Muscle of leg (tissue), 11 donors: ENCODE results near the gene MEF2C. TPM values are rescaled to one million over a fixed set of nuclear protein-coding genes. Genes with fewer than 3 reads are reported as not detected.
"Not testable (repeated sequence)": the region's sequence is repeated elsewhere in the genome, so short reads cannot be mapped to it uniquely, and the experiment has no call there.

ENCODE experiments used
- DNase-seq: peaks from one replicate; pipeline ENCODE4 v3.0.0; 2013
- H3K27ac ChIP-seq: one replicate; pipeline ENCODE4 v1.5.1; 2013; ENCODE audit warnings: mild to moderate bottlenecking, low read length, control low read depth
- H3K27me3 ChIP-seq: one replicate; pipeline ENCODE4 v1.6.1; 2013; ENCODE audit warnings: low read length; ENCODE audit not compliant: control insufficient read depth, insufficient read depth
- H3K36me3 ChIP-seq: one replicate; pipeline ENCODE4 v1.6.1; 2013; ENCODE audit warnings: low read length; ENCODE audit not compliant: control insufficient read depth, insufficient read depth
- H3K4me1 ChIP-seq: one replicate; pipeline ENCODE4 v1.6.1; 2013; ENCODE audit warnings: low read length; ENCODE audit not compliant: control insufficient read depth, insufficient read depth
- H3K4me3 ChIP-seq: one replicate; pipeline ENCODE4 v1.5.1; 2013; ENCODE audit warnings: low read length, control low read depth
- H3K9me3 ChIP-seq: replicated peaks from 2 replicates; pipeline ENCODE4 v1.6.1; 2013; ENCODE audit warnings: low read depth, low read length; ENCODE audit not compliant: control insufficient read depth
- whole genome bisulfite sequencing: methylation state at CpG from one replicate; pipeline ENCODE4 v1.1.5; 2013; ENCODE audit warnings: missing lambda C conversion rate; ENCODE audit not compliant: insufficient coverage; 5-methylcytosine and 5-hydroxymethylcytosine counted together
- polyA plus RNA-seq, 8 donors: library from polyadenylated mRNA; unstranded; fragments of 120-200 nt; gene quantifications; one replicate each; pipeline versions ENCODE4 v1.2.1 to v1.2.3, GENCODE V29; 2013; ENCODE audit warnings: inconsistent platforms in 1 of 8, low replicate concordance in 1 of 8; ENCODE audit not compliant: insufficient read length in 8 of 8, insufficient read depth in 1 of 8
- total RNA-seq: library from RNA; stranded (reverse); fragments of 120-200 nt; gene quantifications from one replicate; pipeline ENCODE4 v1.2.4, GENCODE V29; 2013

Gene MEF2C
- total and polyA plus RNA-seq, 9 donors = 440 to 987 (median 726) TPM

DNA sequence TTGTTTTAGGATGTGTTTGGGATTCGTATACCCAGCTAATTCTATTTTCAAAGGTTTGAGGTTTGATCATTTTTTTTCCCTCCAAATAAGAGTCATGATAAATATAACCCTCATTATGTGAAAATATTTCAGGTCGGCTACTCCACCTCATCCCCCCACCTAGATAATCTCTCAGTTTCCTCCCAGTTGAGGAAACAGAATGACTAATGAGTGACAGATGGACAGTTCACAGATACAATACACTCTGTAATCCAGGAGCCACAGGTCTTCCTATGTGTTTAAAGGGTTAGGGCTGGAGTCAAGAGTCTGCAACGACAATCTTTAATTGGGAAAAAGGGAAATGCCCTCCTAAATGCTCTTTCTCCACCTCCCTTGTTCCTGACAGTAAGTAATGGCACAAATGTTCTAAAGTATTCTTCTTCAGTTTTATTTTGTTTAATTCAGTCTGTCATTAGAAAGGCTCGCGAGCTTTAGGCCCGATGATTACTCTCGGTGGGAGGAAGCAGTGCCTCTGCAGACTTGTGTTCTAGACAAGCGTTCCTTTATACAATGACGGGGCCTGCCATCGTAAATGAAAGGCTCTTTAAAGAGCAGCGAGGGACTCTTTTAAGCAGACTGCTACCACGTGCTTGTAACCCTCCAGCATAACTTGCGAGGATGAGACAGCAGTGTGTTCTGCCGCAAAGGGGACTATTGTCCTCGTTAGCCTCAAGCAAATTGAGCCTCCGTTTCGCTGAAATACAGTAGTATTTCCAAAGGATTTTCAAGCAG, 69.0 kb downstream of the MEF2C start:
- Histone ChIP-seq H3K27me3 (no peaks in the 10 kb centered on the region), H3K4me1 (peaks cover 7% of the 10 kb centered on the region), H3K4me3 (no peak overlapping the region), H3K36me3 (peaks cover 6% of the 10 kb centered on the region), H3K27ac (peak overlapping the region; percentile 56), H3K9me3 (no peaks in the 10 kb centered on the region)
- whole genome bisulfite sequencing = 69% methylated on average over 9 of the region's 17 CpGs
- no peak for DNase-seq

DNA sequence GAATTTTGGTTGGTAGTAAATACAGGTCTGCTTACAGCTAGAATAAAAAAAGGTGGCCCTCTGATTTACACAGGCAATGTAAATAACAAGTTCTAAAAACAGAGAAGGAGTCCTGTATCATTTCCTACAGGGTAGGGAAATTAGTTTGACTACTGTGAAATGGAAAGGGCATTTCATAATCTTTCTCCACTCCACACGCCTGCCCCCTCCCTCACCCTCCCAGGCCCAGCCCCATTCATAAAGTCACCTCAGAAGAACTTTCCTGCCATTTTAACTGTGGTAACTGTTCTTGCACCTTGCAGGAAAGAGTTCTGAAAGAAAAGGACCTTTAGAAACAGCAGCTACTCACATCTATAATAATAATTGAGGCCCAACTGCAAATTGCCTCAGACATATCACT, 69.7 kb downstream of the MEF2C start:
- no CpG with 5 or more reads among the region's 1 CpG for WGBS

DNA sequence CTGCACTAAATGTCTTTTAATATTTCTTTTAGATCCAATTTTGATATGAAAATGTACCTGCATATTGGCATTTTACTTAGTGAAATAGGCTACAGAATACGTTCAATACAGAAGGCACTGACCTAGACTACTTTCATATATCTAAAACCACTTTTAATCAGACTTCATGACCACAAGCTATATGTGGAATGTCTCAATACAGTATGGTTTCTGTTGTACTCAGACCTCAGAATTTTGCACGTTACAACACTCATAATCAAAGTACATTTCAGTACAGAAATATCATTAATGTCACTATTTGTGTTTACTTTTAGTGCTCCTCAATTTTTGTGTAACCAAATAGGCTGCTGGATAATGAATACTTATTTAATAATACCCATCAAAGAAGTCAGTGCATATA, 74.8 kb downstream of the MEF2C start:
- WGBS = no CpG with 5 or more reads among the region's 2 CpGs

More for the DNA sequence above, 69.7 kb downstream of the MEF2C start:
- Histone ChIP-seq H3K36me3 (peaks cover 6% of the 10 kb centered on the region), H3K27me3 (no peaks in the 10 kb centered on the region), H3K9me3 (no peaks in the 10 kb centered on the region), H3K27ac (no peak overlapping the region), H3K4me1 (peaks cover 5% of the 10 kb centered on the region), H3K4me3 (no peak overlapping the region)
- DNase-seq = no peak

DNA sequence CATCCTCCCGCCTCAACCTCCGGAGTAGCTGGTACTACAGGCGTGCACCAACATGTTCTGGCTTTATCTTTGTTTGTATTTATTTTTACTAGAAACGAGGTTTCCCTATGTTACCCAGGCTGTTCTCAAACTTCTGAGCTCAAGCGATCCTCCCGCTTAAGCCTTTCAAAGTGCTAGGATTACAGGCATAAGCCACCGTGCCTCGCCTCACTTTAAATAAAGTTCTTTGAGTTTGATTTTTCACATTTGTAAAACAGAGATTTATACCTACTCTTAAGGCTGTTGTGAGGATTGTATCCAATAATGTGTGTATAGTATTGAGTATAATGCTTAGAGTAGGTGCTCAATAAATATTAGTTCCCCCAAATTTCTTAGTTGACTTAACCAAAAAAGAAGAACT, 75.7 kb downstream of the MEF2C start:
- no peaks in the 10 kb centered on the region for H3K27me3 ChIP-seq
- no peaks in the 10 kb centered on the region for H3K9me3 ChIP-seq
- H3K36me3 ChIP-seq = peaks cover 6% of the 10 kb centered on the region
- no peak overlapping the region for H3K27ac ChIP-seq
- no peak for DNase-seq
- WGBS = no CpG with 5 or more reads among the region's 8 CpGs
- no peak overlapping the region for H3K4me3 ChIP-seq
- H3K4me1 ChIP-seq = no peaks in the 10 kb centered on the region

More for the DNA sequence above, 74.8 kb downstream of the MEF2C start:
- H3K4me1 ChIP-seq = no peaks in the 10 kb centered on the region
- peaks cover 4% of the 10 kb centered on the region for H3K36me3 ChIP-seq
- no peak overlapping the region for H3K27ac ChIP-seq
- H3K27me3 ChIP-seq = no peaks in the 10 kb centered on the region
- DNase-seq = no peak
- no peak overlapping the region for H3K4me3 ChIP-seq
- H3K9me3 ChIP-seq = no peaks in the 10 kb centered on the region

DNA sequence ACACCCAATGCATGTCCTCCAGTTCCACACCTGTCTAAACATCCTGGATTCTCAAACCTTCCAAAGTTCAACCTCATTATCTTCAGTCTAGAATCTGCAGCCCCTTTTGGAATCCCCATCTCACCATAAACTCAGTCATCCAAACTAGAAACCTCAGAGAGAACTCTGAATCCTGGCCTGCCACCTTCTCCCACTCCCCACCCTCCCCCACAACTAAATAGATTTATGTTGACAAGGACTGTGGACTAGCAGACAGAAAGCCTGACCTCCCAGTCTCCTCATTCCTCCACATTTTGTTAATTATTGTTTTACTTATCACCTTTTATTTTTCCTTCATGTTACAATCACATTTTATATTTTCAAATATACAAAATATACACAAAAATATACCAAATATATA, 76.6 kb downstream of the MEF2C start:
- Histone ChIP-seq H3K27ac (no peak overlapping the region), H3K27me3 (no peaks in the 10 kb centered on the region), H3K4me3 (no peak overlapping the region), H3K36me3 (peaks cover 14% of the 10 kb centered on the region), H3K9me3 (no peaks in the 10 kb centered on the region), H3K4me1 (no peaks in the 10 kb centered on the region)
- no peak for DNase-seq

DNA sequence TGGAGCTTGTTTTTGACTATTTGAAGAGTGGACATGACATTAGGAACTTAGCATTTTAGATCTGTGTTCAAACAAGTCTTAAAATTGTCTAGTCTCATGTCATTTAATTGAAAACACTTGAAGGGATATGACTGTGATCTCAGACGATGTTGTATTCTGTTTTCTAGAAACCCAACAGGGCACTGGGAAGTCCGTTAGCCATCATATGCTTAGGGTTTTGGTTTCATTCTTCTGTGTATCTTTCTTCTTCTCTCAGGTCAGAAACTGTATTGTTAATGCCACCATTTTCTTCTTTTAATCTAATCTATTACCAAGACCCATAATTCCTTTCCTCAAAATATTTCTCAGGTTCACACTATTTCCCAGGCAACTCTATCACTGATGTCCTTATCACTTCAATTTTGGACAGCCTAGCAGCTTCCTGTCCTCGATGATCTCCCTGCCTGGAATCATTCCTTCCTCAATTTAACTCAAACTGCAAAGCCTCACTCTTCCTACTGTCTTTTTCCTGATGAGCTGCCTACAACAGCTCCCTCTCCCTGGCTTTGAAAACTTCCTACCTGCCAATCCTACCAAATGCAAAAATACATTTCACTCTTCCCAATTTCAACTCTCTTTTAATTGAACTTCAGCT, 77.7 kb downstream of the MEF2C start:
- no peak for DNase-seq
- Histone ChIP-seq H3K27ac (no peak overlapping the region), H3K27me3 (no peaks in the 10 kb centered on the region), H3K4me3 (no peak overlapping the region), H3K36me3 (peaks cover 18% of the 10 kb centered on the region), H3K9me3 (no peaks in the 10 kb centered on the region), H3K4me1 (no peaks in the 10 kb centered on the region)
- WGBS = 43% methylated on average over 3 of the region's 3 CpGs

DNA sequence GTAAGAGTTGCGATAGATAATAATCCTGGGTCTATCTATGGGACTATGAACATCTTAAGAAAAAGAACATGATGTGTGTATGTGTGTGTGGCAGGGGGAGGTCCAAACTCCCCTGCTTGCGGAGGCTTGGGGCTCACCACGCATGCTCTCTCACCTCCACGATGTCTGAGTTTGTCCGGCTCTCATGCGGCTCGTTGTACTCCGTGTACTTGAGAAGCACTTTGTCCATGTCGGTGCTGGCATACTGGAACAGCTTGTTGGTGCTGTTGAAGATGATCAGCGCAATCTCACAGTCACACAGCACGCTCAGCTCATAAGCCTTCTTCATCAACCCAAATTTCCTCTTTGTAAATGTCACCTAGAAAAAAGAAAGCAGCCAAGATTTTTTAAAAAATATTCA, 78.5 kb downstream of the MEF2C start:
- Histone ChIP-seq H3K4me3 (no peak overlapping the region), H3K9me3 (no peaks in the 10 kb centered on the region), H3K4me1 (no peaks in the 10 kb centered on the region), H3K27me3 (no peaks in the 10 kb centered on the region), H3K27ac (no peak overlapping the region), H3K36me3 (peaks cover 19% of the 10 kb centered on the region)
- DNase-seq = no peak
- WGBS = 100% methylated on average over 1 of the region's 11 CpGs

DNA sequence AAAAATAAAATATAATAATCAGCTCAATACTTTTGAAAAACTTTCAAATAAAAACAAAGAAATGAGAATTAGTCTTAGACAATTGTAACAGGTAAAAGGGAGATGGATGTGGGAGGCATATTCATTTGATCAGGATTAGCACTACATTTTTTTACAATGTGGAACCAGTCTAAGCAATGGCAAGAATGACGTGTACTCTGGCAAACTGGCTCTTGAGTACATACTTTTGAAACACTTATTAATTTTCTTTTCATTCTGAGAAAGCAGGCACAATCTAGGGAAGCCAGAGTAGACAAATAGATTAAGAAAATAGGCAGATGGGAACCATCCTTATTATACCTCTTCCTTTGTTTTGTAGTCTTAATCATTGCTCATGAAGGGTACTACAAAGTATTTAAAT, 79.7 kb downstream of the MEF2C start:
- no peak overlapping the region for H3K4me3 ChIP-seq
- WGBS = no CpG with 5 or more reads among the region's 1 CpG
- H3K4me1 ChIP-seq = no peaks in the 10 kb centered on the region
- peaks cover 23% of the 10 kb centered on the region for H3K36me3 ChIP-seq
- H3K9me3 ChIP-seq = no peaks in the 10 kb centered on the region
- DNase-seq = no peak
- H3K27ac ChIP-seq = no peak overlapping the region
- no peaks in the 10 kb centered on the region for H3K27me3 ChIP-seq

DNA sequence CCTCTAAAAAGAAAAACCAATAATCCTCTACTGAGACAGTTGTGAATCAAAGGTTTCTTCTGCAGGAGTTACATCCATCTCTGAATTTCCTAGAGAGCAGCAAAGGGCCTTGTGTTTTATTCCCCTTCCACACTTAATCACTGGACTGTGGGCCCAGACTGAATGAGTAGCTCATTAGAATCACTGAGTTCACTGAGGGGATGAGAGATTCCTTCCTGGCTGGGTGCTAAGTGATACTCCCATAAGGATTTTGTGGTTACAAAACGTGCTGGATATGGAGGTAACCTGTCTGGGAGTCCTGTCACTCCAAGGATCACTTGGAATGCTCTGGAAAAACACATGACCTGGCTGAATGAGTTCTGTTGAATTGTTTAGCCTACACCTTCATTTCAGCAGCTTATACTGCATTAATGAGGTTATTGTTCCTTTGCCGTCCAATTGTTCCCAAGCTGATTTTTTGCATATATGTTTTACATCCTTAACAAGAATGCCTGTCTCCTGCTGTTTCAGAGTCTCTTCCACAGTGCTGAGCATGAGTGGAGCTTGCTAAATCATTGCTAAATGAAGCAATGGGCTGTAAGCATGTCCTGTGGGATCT, 82.9 kb downstream of the MEF2C start:
- no CpG with 5 or more reads among the region's 2 CpGs for WGBS
- peak; percentile 33 for DNase-seq
- Histone ChIP-seq H3K4me3 (no peak overlapping the region), H3K27me3 (no peaks in the 10 kb centered on the region), H3K27ac (no peak overlapping the region), H3K4me1 (no peaks in the 10 kb centered on the region), H3K9me3 (no peaks in the 10 kb centered on the region), H3K36me3 (peaks cover 23% of the 10 kb centered on the region)

DNA sequence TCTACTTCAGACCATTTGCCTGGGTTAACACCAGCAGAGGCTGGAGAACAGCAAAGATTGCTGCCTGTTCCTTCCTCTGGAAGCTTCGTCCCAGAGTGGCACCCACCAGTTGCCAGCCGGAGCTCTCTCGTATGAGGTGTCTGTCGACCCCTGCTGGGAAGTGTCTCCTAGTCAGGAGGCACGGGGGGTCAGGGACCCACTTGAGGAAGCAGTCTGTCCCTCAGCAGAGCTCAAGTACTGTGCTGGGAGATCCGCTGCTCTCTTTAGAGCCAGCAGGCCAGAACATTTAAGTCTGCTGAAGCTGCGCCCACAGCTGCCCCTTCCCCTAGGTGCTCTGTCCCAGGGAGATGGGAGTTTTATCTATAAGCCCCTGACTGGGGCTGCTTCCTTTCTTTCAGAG, 84.1 kb downstream of the MEF2C start:
- H3K27me3 ChIP-seq, H3K27ac ChIP-seq, DNase-seq, H3K9me3 ChIP-seq, H3K4me3 ChIP-seq, H3K4me1 ChIP-seq: not testable (repeated sequence)
- WGBS = 92% methylated on average over 5 of the region's 7 CpGs
- H3K36me3 ChIP-seq = peaks cover 20% of the 10 kb centered on the region
